ENCODE results near the gene ZNF121.

GRCh38 chr19:9580728-9581127 is 3.6 kb downstream of the ZNF121 start:
- TF ChIP-seq EZH2 (IDR thresholded peaks at IDR 0.05; ENCODE audit: borderline replicate concordance, low read length) (no peak), CTCF (IDR thresholded peaks at IDR 0.05; ENCODE audit: low read length) (no peak)
